AG09319 (cell line): ENCODE measurements around the gene RPL35.

ENCODE experiments used
- DNase-seq: peaks from one replicate; pipeline ENCODE4 v3.0.0-alpha.2; 2010; ENCODE audit warnings: low read depth; ENCODE audit errors: extremely low read depth
- CTCF ChIP-seq: IDR thresholded peaks from 2 replicates; pipeline ENCODE4 v1.5.1; 2011; ENCODE audit warnings: low read depth, mild to moderate bottlenecking, inconsistent platforms, low read length, moderate library complexity

RPL35 gene

GRCh38 chr9:124855944-124856765 is 5.6 kb downstream of the RPL35 start:
- DNase-seq: no peak
- TF ChIP-seq CTCF: peak; percentile 34

GRCh38 chr9:124855566-124855943 is 6.2 kb downstream of the RPL35 start:
- DNase-seq: no peak
- TF ChIP-seq CTCF: no peak

GRCh38 chr9:124854822-124855221 is 6.9 kb downstream of the RPL35 start:
- no peak for DNase-seq
- TF ChIP-seq CTCF: no peak

GRCh38 chr9:124854161-124854560 is 7.6 kb downstream of the RPL35 start:
- TF ChIP-seq CTCF: no peak
- no peak for DNase-seq

- no peak for DNase-seq
- no peak for TF ChIP-seq CTCF
Measured at GRCh38 chr9:124853605-124854143, 8.1 kb downstream of the RPL35 start.

GRCh38 chr9:124852829-124853531 is 8.8 kb downstream of the RPL35 start, which contains the start of gene WDR38:
WDR38 (plus strand) TSS chr9:124853460; CDS start chr9:124853532, 72 bp downstream.
- DNase-seq: peak; percentile 18

More at GRCh38 chr9:124852829-124853531, 8.8 kb downstream of the RPL35 start, which contains the start of gene WDR38:
- TF ChIP-seq CTCF: peak; percentile 73
